Activated CD8-positive, alpha-beta memory T cell treated with anti-CD3 and anti-CD28 coated beads for 1 hour (primary cell): ENCODE data around the gene CHCHD3.

ENCODE experiments used
- DNase-seq, 2 donors: peaks; one replicate each; pipeline ENCODE4 v3.0.0-alpha.2; 2020; ENCODE audit warnings: low read depth in 1 of 2; ENCODE audit errors: extremely low read depth in 1 of 2

The CHCHD3 gene

GRCh38 chr7:133079296-133079695, 2.6 kb downstream of the CHCHD3 start:
- DNase-seq: no peak

- no peak for DNase-seq
Measured at GRCh38 chr7:133077394-133077793, 4.5 kb downstream of the CHCHD3 start.

GRCh38 chr7:133076142-133076541, 5.7 kb downstream of the CHCHD3 start:
- DNase-seq: no peak

- DNase-seq: no peak
Measured at GRCh38 chr7:133071506-133071905, 10.4 kb downstream of the CHCHD3 start.

GRCh38 chr7:133070562-133070961, 11.3 kb downstream of the CHCHD3 start:
- DNase-seq: no peak

GRCh38 chr7:133065301-133065700, 16.6 kb downstream of the CHCHD3 start:
- DNase-seq: no peak

- DNase-seq: no peak
Measured at GRCh38 chr7:133064082-133064820, 17.6 kb downstream of the CHCHD3 start.

GRCh38 chr7:133061792-133062191, 20.1 kb downstream of the CHCHD3 start:
- DNase-seq: no peak

GRCh38 chr7:133061357-133061756, 20.5 kb downstream of the CHCHD3 start:
- DNase-seq: no peak

GRCh38 chr7:133060004-133060403, 21.9 kb downstream of the CHCHD3 start:
- no peak for DNase-seq

GRCh38 chr7:133059263-133059662, 22.6 kb downstream of the CHCHD3 start:
- DNase-seq: no peak

GRCh38 chr7:133056370-133057238, 25.3 kb downstream of the CHCHD3 start:
- DNase-seq: no peak

GRCh38 chr7:133054162-133054840, 27.6 kb downstream of the CHCHD3 start:
- no peak for DNase-seq

GRCh38 chr7:133053321-133053891, 28.5 kb downstream of the CHCHD3 start:
- DNase-seq: no peak

GRCh38 chr7:133052826-133053225, 29.1 kb downstream of the CHCHD3 start:
- no peak for DNase-seq

- DNase-seq: no peak
Measured at GRCh38 chr7:133052401-133052756, 29.5 kb downstream of the CHCHD3 start.

GRCh38 chr7:133051719-133052400, 30.0 kb downstream of the CHCHD3 start:
- DNase-seq: no peak

GRCh38 chr7:133051066-133051465, 30.8 kb downstream of the CHCHD3 start:
- DNase-seq: no peak

GRCh38 chr7:133050200-133050995, 31.5 kb downstream of the CHCHD3 start:
- DNase-seq: no peak

GRCh38 chr7:133048589-133048988, 33.3 kb downstream of the CHCHD3 start:
- no peak for DNase-seq
